DOHH2 (cell line): ENCODE results near the gene ZNF280A.

ENCODE experiments used
- H3F3A ChIP-seq: fragments of 200-600 bp; sonication (generic), shearing (Covaris generic); 2 replicates; pipeline ENCODE4 v1.6.0; 2016; ENCODE audit warnings: antibody characterized with exemption, mild to moderate bottlenecking; ENCODE audit not compliant: control insufficient read depth, insufficient read depth
- H3K27ac ChIP-seq: fragments of 200-600 bp; sonication (generic); 2 replicates; pipeline ENCODE4 v1.5.1; 2014; ENCODE audit warnings: low read depth, mild to moderate bottlenecking, low read length, moderate library complexity
- H3K27me3 ChIP-seq: fragments of 200-600 bp; sonication (generic); 2 replicates; pipeline ENCODE4 v1.6.1; 2014; ENCODE audit warnings: mild to moderate bottlenecking, low read length, mixed read lengths; ENCODE audit not compliant: control insufficient read depth
- H3K36me3 ChIP-seq: fragments of 200-600 bp; sonication (generic); 2 replicates; pipeline ENCODE4 v1.6.1; 2014; ENCODE audit warnings: mild to moderate bottlenecking, low read length, moderate library complexity, mixed read lengths; ENCODE audit not compliant: control insufficient read depth
- H3K4me1 ChIP-seq: fragments of 200-600 bp; sonication (generic); 2 replicates; pipeline ENCODE4 v1.6.1; 2014; ENCODE audit warnings: mild to moderate bottlenecking, low read length, mixed read lengths; ENCODE audit not compliant: control insufficient read depth
- H3K4me2 ChIP-seq: fragments of 200-600 bp; sonication (generic); 2 replicates; pipeline ENCODE4 v1.6.0; 2014; ENCODE audit warnings: mild to moderate bottlenecking, low read length, moderate library complexity
- H3K4me3 ChIP-seq: fragments of 200-600 bp; sonication (generic); 2 replicates; pipeline ENCODE4 v1.5.1; 2014; ENCODE audit warnings: mild to moderate bottlenecking, low read length, mixed read lengths
- H3K79me2 ChIP-seq: fragments of 200-600 bp; sonication (generic); 2 replicates; pipeline ENCODE4 v1.6.1; 2014; ENCODE audit warnings: mild to moderate bottlenecking, low read length, mixed read lengths; ENCODE audit not compliant: control insufficient read depth
- H3K9me2 ChIP-seq: fragments of 200-600 bp; sonication (generic); replicated peaks from 2 replicates; pipeline ENCODE4 v1.6.1; 2014; ENCODE audit warnings: mild to moderate bottlenecking, low read length, mixed read lengths; ENCODE audit not compliant: control insufficient read depth
- H3K9me3 ChIP-seq: fragments of 200-600 bp; sonication (generic); 2 replicates; pipeline ENCODE4 v1.6.1; 2014; ENCODE audit warnings: antibody characterized with exemption, low read length, mixed read lengths; ENCODE audit not compliant: control insufficient read depth, insufficient read depth
- H4K20me1 ChIP-seq: fragments of 200-600 bp; sonication (generic); 2 replicates; pipeline ENCODE4 v1.6.0; 2014; ENCODE audit warnings: low read depth, mild to moderate bottlenecking, antibody characterized with exemption, low read length, moderate library complexity; ENCODE audit not compliant: control insufficient read depth, insufficient read depth
- EZH2phosphoT487 ChIP-seq: fragments of 200-600 bp; sonication (generic); IDR thresholded peaks from 2 replicates; pipeline ENCODE4 v1.6.1; 2017; ENCODE audit warnings: borderline replicate concordance, mild to moderate bottlenecking, antibody characterized with exemption, low read length, moderate library complexity, mixed read lengths
- TF ChIP-seq, protein P1 (sequence below): fragments of 200-600 bp; sonication (generic); IDR thresholded peaks from one replicate; pipeline ENCODE4 v1.5.1; 2014; ENCODE audit warnings: antibody characterized with exemption, mild to moderate bottlenecking, low read depth, low read length; ENCODE audit not compliant: poor library complexity, severe bottlenecking

The ZNF280A gene

DNA sequence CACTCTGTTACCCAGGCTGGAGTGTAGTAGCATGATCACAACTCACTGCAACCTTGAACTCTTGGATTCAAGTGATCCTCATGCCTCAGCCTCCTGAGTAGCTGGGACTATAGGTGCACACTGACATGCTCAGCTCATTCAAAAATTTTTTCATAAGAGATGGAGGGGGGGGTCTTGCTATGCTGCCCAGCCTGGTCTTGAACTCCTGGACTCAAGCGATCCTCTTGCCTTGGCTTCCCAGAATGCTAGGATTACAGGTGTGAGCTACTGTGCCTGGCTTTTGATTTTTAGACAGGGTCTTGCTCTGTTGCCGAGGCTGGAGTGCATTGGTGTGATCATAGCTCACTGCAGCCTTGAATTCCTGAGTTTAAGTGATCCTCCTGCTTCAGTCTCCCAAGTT lies 25.0 kb upstream of the ZNF280A start:
- no peaks in the 10 kb centered on the region for H4K20me1 ChIP-seq
- H3F3A ChIP-seq: peaks cover 6% of the 10 kb centered on the region
- H3K79me2 ChIP-seq: no peaks in the 10 kb centered on the region
- H3K27ac ChIP-seq: no peak overlapping the region
- H3K36me3 ChIP-seq: no peaks in the 10 kb centered on the region
- H3K4me1 ChIP-seq: peaks cover 26% of the 10 kb centered on the region
- no peaks in the 10 kb centered on the region for H3K9me2 ChIP-seq
- no peak overlapping the region for H3K4me3 ChIP-seq
- no peaks in the 10 kb centered on the region for H3K27me3 ChIP-seq
- H3K4me2 ChIP-seq: no peak overlapping the region
- no peak for TF ChIP-seq EZH2phosphoT487
- TF ChIP-seq, protein P1, sequence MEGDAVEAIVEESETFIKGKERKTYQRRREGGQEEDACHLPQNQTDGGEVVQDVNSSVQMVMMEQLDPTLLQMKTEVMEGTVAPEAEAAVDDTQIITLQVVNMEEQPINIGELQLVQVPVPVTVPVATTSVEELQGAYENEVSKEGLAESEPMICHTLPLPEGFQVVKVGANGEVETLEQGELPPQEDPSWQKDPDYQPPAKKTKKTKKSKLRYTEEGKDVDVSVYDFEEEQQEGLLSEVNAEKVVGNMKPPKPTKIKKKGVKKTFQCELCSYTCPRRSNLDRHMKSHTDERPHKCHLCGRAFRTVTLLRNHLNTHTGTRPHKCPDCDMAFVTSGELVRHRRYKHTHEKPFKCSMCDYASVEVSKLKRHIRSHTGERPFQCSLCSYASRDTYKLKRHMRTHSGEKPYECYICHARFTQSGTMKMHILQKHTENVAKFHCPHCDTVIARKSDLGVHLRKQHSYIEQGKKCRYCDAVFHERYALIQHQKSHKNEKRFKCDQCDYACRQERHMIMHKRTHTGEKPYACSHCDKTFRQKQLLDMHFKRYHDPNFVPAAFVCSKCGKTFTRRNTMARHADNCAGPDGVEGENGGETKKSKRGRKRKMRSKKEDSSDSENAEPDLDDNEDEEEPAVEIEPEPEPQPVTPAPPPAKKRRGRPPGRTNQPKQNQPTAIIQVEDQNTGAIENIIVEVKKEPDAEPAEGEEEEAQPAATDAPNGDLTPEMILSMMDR: no peak
- H3K9me3 ChIP-seq: no peaks in the 10 kb centered on the region

- no peaks in the 10 kb centered on the region for H3K27me3 ChIP-seq
- no peak for TF ChIP-seq EZH2phosphoT487
- TF ChIP-seq, protein P1: no peak
Observed at GRCh38 chr22:22538226-22538989, 18.3 kb upstream of the ZNF280A start.

GRCh38 chr22:22536916-22537315 lies 16.8 kb upstream of the ZNF280A start:
- TF ChIP-seq, protein P1: no peak
- TF ChIP-seq EZH2phosphoT487: no peak
- H3K9me3 ChIP-seq: no peaks in the 10 kb centered on the region
- no peak overlapping the region for H3K27ac ChIP-seq
- H3K4me1 ChIP-seq: no peaks in the 10 kb centered on the region
- no peaks in the 10 kb centered on the region for H3K9me2 ChIP-seq
- no peaks in the 10 kb centered on the region for H3K27me3 ChIP-seq
- no peak overlapping the region for H3K4me2 ChIP-seq
- no peaks in the 10 kb centered on the region for H3K79me2 ChIP-seq
- no peaks in the 10 kb centered on the region for H4K20me1 ChIP-seq
- no peaks in the 10 kb centered on the region for H3F3A ChIP-seq
- H3K36me3 ChIP-seq: no peaks in the 10 kb centered on the region
- no peak overlapping the region for H3K4me3 ChIP-seq

More at GRCh38 chr22:22538226-22538989, 18.3 kb upstream of the ZNF280A start:
- H4K20me1 ChIP-seq: no peaks in the 10 kb centered on the region
- no peaks in the 10 kb centered on the region for H3K36me3 ChIP-seq
- H3K4me3 ChIP-seq: no peak overlapping the region
- no peaks in the 10 kb centered on the region for H3K9me2 ChIP-seq
- no peaks in the 10 kb centered on the region for H3F3A ChIP-seq
- H3K4me2 ChIP-seq: no peak overlapping the region
- no peak overlapping the region for H3K27ac ChIP-seq
- no peaks in the 10 kb centered on the region for H3K4me1 ChIP-seq
- H3K79me2 ChIP-seq: no peaks in the 10 kb centered on the region
- no peaks in the 10 kb centered on the region for H3K9me3 ChIP-seq
